HG03095 (cell line): ENCODE data around the gene RGS6.

Experiments
- ATAC-seq: cut with Tn5 transposase; IDR thresholded peaks from one replicate; pipeline ENCODE4 v1.9.1; 2021; ENCODE audit warnings: moderate library complexity; ENCODE audit not compliant: unreplicated experiment

Gene RGS6

DNA sequence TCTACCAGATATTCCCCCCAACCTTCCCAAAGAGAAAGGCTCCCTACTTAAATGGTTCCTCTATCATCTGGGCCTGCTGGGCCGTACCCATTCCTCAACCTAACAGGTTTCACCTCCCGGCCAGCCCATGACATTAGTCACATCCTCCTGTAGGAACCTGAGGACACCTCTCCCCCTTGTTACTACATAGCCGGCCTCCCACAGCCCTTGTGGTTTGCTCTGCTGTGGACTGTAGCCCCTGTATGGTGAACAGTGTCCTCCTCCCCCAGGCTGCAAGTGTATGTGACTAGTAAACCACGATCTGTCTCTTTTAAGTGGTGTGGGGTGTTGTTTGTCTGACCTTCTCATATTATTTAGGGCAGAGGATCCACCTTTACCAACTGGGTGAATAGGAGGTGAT lies 371.7 kb downstream of the RGS6 start:
- ATAC-seq: no peak

GRCh38 chr14:72305561-72305960 lies 373.3 kb downstream of the RGS6 start:
- no peak for ATAC-seq

DNA sequence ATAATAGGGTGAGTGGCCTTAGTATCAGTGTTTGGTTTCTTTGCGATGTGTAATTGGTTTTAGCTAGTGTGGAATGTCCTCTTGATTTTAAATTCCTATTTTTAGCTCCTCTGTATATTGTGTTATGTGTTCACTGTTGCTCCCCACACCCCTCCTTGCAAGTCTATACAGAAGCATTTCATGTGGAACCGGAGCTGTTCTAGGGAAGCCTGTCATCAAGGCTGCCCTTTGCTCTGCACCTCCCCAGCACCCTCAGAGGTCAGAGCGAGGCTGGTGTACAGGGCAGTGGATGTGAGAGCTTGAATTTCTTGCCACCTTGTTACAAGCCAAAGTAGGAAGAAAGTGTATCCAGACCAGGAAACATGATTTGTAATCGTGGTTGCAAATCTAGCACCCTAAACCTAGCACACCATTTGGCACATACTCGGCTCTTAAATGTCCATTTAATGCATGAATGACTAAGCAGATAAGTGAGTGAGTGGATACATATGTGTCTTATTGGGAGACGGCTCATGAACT lies 376.8 kb downstream of the RGS6 start:
- ATAC-seq: no peak

GRCh38 chr14:72311116-72311515 lies 378.9 kb downstream of the RGS6 start:
- no peak for ATAC-seq

- no peak for ATAC-seq
These were observed 379.3 kb downstream of the RGS6 start for GRCh38 chr14:72311516-72311915.

DNA sequence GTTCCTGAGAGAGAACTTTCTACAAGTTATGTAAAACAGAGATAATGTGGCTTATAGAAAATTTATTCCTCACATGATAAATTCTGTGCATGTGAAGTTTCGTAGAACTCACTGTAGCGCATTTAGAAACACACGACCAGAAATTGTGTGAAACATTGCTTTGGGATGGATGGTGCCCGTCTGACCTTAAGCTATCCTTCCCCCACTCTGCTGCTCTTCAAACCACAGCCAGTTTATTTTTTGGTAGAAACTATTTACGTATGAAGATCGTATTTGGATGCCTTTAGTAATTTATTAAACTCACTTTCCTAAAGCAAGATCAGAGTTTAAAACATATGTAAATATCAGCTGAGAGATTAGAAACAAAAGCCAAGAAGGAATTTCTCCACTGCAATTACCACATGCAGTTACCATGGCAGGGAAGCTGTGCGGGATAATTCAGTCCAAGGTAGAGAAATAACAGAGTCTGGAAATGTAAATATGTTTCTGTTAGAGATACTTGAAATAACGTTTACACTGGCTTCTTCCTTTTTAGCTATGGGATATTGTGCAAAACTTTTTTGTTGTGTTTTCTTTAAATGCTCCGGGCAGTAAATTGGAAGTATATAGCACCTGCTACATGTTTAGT lies 382.7 kb downstream of the RGS6 start:
- no peak for ATAC-seq

- no peak for ATAC-seq
These were observed 383.5 kb downstream of the RGS6 start for GRCh38 chr14:72315714-72316113.

DNA sequence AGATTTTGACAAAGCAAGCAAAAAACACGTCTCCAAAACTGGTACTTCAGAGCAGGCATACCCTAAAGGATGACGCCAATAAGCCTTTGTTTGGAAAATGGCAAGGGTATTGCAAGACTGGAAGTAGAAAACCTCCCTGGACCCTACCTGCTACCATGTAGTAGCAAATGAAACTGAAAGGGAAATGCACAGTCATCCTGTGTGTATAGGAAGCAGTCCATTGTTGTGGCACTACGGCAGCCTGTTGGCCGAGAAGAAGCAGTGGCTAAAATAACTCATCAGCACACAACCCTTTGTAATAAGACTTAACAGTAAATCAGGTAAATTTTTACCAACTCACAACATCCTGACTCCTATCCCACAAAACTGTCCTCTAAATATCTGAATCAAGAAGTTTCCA lies 386.4 kb downstream of the RGS6 start:
- ATAC-seq: no peak

GRCh38 chr14:72332046-72332445 lies 399.8 kb downstream of the RGS6 start:
- no peak for ATAC-seq

- no peak for ATAC-seq
These were observed 400.6 kb downstream of the RGS6 start for GRCh38 chr14:72332871-72333270.

GRCh38 chr14:72333357-72333756 lies 401.1 kb downstream of the RGS6 start:
- ATAC-seq: no peak

- ATAC-seq: no peak
These were observed 404.2 kb downstream of the RGS6 start for GRCh38 chr14:72336311-72336980.

- ATAC-seq: no peak
These were observed 409.0 kb downstream of the RGS6 start for GRCh38 chr14:72341237-72341636.

DNA sequence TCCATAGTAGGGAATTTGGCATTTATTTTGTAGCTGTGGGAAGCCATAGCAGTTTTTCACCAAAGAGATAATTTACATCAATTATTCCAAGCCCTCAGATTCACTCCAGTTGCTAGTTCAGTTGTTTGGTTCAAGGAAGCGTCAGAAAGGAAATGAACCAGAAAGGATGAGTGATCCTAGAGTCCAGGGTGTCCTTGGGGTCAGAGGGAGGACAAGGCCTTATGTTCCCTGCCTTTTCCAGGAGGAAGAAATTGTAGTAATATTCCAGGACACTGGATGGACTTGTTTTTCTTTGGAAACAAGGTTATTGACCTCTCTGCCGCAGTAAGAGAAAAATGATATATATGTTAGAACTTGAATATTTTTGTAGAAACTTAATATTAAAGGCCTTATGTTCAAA lies 409.5 kb downstream of the RGS6 start:
- ATAC-seq: no peak

GRCh38 chr14:72347118-72347517 lies 414.9 kb downstream of the RGS6 start:
- no peak for ATAC-seq

GRCh38 chr14:72350215-72350614 lies 418.0 kb downstream of the RGS6 start:
- no peak for ATAC-seq

DNA sequence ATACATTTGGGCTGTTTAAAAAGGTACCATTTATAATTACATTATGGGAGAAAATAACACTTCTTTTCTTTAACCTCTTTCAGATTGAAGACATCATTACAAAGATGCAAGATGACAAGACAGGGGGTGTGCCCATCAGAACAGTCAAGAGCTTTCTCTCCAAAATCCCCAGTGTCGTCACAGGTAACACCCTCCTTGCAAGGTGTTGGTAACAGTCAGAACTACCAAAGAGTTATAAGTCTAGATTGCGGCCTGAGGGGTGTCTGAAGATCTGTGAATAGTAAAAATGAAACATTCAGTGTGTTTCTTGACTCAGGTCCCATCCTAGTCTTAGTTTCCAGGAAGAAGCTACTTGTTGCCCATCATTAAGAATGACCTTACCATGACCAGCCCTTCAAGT lies 419.8 kb downstream of the RGS6 start:
- ATAC-seq: no peak

DNA sequence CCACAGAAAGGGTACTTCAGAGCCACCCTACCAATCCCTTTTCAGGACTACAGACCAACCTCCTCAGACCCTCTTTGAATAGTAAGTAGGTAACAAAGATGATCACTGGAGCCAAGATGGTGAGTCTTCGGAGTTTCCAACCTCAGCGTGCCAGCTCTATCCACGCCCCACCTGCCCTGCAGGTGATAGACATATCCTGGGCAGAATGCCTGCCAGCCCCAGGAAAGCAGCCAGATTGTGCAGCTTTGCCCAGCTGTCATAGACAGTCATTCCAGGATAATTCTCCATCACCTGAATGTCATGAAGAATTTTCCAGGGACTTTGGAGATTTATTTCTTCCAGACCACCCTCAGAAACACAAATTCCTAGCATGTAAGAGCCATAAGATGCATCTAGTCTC lies 434.4 kb downstream of the RGS6 start:
- ATAC-seq: no peak

DNA sequence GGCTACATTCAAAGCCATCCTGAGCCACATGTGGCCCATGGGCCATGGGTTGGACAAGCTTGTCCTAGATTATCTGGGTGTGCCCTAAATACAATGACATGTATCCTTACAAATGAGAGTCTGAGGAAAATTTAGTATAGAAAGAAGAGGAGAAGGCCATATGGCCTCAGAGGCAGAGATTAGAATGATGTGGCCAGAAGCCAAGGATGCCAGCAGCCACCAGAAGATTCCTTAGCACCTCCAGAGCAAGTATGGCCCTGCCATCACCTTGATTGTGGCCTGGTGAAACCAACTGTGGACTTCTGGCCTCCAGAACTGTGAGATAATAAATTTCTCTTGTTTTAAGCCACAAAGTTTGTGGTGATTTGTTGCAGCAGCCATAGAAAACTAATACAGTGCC lies 436.9 kb downstream of the RGS6 start:
- ATAC-seq: no peak

GRCh38 chr14:72377016-72377415 lies 444.8 kb downstream of the RGS6 start:
- ATAC-seq: no peak

GRCh38 chr14:72380456-72380855 lies 448.2 kb downstream of the RGS6 start:
- no peak for ATAC-seq

GRCh38 chr14:72383865-72384264 lies 451.6 kb downstream of the RGS6 start:
- no peak for ATAC-seq

DNA sequence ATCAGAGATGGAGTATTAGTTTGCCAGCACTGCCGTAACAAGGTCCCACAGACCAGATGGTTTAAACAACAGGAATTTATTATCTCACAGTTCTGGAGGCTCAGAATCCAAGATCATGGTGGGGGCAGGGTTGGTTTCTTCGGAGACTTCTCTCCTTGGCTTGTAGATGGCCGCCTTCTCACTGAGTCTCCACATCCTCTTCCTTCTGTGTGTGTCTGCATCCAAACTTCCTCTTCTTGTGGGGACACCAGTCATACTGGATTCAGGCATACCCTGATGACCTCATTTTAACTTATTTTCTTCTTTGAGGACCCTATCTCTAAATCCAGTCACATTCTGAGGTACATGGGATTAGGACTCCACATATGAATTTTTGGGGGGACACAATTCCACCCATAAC lies 455.5 kb downstream of the RGS6 start:
- ATAC-seq: no peak
